ENCODE data around the gene COX6B1.
"Not testable (repeated sequence)": the region's sequence is repeated elsewhere in the genome, so short reads cannot be mapped to it uniquely, and the experiment has no call there.

COX6B1 gene

DNA sequence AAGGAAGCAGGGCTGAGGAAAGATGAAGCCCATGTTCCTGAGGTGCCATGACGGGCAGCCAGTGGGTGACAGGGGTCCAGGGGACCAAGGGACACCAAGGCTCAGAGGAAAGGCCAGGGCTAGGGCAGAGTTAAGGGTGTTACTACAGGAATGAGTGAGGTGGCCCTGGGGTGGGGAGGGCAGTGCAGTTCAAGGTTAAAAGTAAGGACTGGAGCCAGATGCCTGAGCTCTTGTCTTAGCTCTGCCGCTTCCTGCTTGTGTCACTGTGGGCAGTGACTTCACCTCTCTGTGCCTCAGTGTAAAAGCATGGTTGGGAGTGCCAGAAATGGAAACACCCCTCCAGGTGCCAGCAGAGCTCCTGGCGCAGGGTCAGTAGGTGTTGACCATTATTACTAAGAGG is 11.5 kb upstream of the COX6B1 start:
- DNase-seq = no peak

DNA sequence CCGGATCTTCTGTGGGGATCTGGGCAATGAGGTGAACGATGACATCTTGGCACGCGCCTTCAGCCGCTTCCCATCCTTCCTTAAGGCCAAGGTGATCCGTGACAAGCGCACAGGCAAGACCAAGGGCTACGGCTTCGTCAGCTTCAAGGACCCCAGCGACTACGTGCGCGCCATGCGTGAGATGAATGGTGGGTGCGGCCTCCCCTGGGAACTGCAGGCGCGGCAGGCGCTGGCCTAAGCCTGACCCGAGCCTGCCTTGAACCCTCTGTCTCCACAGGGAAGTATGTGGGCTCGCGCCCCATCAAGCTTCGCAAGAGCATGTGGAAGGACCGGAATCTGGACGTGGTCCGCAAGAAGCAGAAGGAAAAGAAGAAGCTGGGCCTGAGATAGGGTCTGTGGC is 11.0 kb upstream of the COX6B1 start:
- no peak for DNase-seq

DNA sequence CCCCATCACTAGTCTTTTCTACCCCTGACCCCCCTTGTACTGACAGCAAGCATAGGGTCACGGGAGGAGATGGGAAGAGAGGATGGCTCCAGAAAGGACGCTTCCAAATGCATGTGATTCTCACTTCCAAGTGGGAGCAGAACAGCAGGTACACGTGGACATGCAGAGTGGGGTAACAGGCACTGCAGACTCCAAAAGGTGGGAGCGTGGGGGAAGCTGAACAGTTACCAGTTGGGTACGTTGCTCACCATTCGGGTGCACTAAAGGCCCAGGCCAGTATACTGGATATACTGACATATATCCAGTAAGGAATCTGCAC is 8.8 kb upstream of the COX6B1 start:
- DNase-seq = no peak

GRCh38 chr19:35639863-35640262 is 8.3 kb upstream of the COX6B1 start:
- no peak for DNase-seq

- DNase-seq = peak; percentile 20
Measured at GRCh38 chr19:35641515-35642151, 6.5 kb upstream of the COX6B1 start, which contains the start of gene ETV2. Gene ETV2, plus strand, starts transcription at chr19:35641745. Its CDS starts 716 bp downstream, at chr19:35642461.

GRCh38 chr19:35642312-35642711 is 5.8 kb upstream of the COX6B1 start:
- no peak for DNase-seq

- no peak for DNase-seq
Measured at GRCh38 chr19:35642798-35643254, 5.3 kb upstream of the COX6B1 start.

DNA sequence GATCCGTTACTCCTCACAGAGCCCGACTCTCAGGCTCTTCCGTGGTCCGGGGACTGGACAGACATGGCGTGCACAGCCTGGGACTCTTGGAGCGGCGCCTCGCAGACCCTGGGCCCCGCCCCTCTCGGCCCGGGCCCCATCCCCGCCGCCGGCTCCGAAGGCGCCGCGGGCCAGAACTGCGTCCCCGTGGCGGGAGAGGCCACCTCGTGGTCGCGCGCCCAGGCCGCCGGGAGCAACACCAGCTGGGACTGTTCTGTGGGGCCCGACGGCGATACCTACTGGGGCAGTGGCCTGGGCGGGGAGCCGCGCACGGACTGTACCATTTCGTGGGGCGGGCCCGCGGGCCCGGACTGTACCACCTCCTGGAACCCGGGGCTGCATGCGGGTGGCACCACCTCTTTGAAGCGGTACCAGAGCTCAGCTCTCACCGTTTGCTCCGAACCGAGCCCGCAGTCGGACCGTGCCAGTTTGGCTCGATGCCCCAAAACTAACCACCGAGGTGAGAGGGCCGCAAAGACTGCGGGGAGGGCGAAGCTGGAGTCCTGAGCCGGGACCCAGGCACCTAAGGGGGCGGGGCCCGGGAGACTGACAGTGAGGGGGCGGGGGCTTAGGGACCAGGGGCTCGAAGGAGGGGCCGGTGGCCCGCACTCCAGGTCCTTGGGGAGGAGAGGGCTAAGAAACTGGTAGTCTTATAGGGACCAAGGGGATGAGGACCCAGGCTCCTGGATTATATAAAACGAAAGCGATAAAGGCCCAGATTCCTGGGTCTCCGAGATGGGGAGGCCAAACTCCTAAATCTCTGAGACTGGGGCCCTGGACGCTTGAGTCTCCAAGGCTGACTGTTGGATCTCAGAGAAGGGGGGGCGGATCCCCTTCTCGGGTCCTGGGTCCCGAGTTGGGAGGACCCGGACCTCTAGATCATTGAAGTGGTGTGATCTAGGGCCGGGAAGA is 4.6 kb upstream of the COX6B1 start:
- DNase-seq = peak; percentile 85

GRCh38 chr19:35644206-35644986 is 3.7 kb upstream of the COX6B1 start:
- DNase-seq = peak; percentile 98

- DNase-seq = peak; percentile 85
Measured at GRCh38 chr19:35644987-35645679, 3.0 kb upstream of the COX6B1 start.

GRCh38 chr19:35645680-35646511 is 2.2 kb upstream of the COX6B1 start:
- no peak for DNase-seq

- DNase-seq = no peak
Measured at GRCh38 chr19:35650581-35650980, 2.5 kb downstream of the COX6B1 start.

- DNase-seq = not testable (repeated sequence)
Measured at GRCh38 chr19:35654828-35655227, 6.7 kb downstream of the COX6B1 start.

DNA sequence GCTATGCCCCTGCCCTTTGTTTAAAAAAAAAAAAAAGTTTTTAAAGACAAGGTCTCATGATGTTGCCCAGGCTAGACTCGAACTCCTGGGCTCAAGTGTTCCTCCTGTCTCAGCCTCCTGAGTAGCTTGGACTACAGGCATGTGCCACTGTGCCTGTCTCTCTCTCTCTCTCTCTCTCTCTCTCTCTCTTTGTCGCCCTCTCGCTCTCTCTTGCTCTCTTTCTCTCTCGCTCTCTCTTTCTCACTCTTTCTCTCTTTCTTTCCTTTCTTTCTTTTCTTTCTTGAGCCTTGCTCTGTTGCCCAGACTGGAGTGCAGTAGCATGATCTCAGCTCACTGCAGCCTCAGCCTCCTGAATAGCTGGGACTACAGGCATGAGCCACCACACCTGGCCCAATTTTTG is 7.5 kb downstream of the COX6B1 start:
- no peak for DNase-seq

DNA sequence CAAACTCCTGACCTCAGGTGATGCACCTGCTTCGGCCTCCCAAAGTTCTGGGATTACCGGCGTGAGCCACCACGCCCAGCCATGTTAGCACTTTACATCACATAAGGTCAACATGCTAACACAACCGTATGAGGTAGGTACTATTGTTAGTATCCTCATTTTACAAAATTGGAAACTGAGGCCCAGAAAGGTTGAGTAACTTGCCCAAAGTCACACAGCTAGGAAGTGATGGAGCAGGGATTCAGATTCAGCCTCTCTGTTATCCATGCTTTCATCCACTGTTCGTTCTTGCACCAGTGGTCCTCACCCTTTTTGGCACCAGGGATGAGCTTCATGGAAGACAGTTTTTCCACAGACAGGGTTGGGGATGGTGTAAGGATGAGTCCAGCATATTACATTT is 8.6 kb downstream of the COX6B1 start:
- DNase-seq = no peak

- DNase-seq = no peak
Measured at GRCh38 chr19:35657904-35658700, 10.0 kb downstream of the COX6B1 start.

GRCh38 chr19:35661995-35662340 is 13.8 kb downstream of the COX6B1 start:
- DNase-seq = no peak

- DNase-seq = no peak
Measured at GRCh38 chr19:35663981-35664380, 15.9 kb downstream of the COX6B1 start.

- no peak for DNase-seq
Measured at GRCh38 chr19:35665157-35665556, 17.0 kb downstream of the COX6B1 start.

DNA sequence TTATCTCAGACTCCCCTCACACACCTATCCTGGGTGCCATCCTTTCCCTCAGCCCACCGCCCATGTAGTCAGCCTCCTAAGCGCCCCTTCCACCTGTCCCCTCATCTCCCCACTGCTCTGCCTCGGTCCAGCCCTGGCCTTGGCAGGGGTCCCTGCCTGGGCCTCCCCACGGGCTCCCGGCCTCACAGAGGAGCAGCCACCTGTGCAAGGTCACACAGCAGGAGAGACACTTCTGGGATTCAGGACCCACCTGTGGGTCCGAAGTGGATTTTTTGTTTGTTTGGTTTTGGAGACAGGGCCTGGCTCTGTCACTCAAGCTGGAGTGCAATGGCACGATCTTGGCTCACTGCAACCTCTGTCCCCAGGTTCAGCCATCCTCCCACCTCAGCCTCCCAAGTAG is 17.5 kb downstream of the COX6B1 start:
- no peak for DNase-seq
